Fibroblast of skin of abdomen (primary cell): ENCODE data around the gene FTO.

Source experiments
- DNase-seq: peaks from one replicate; pipeline ENCODE4 v3.0.0-alpha.2; 2013

Gene FTO

DNA sequence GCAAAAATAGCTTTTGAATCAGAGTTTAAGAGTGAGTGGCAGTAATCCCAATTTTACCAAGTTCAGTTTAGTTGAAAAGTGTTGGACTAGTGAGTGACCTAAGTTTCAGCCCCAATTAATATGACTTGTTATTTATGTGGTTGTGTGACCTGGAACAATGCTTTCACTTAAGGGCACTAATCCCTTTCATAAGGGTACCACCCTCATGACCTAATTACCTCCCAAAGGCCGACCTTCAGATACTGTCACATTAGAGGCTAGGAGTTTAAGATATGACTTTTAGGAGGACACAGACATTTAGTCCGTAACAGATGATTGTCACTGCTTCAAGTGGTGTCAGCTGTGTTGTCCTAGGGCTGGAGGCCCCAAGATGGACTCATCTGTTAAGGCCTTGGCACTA, 392.7 kb downstream of the FTO start:
- no peak for DNase-seq

GRCh38 chr16:54097774-54098173, 393.8 kb downstream of the FTO start:
- no peak for DNase-seq

DNA sequence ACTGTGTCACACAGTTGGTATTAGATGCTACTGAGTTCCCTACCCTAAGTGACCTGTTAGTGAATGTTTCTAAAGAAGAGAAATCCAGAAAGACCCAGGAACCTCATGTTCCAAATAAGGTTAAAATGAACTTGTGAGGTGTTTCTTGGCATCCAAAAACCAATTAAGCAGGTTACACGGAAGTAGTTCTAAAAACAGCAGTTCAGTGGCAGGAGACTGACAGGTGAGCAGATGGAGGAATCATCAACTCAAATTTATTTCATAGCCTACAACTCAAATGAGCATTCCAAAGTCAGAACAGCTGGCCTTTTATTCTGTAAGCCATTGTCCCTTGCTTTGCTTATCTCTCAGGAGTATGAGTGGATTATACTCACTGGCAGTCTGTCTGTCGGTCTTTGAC, 394.3 kb downstream of the FTO start:
- no peak for DNase-seq

- DNase-seq, result no peak
These were observed 395.7 kb downstream of the FTO start for GRCh38 chr16:54099627-54100026.

DNA sequence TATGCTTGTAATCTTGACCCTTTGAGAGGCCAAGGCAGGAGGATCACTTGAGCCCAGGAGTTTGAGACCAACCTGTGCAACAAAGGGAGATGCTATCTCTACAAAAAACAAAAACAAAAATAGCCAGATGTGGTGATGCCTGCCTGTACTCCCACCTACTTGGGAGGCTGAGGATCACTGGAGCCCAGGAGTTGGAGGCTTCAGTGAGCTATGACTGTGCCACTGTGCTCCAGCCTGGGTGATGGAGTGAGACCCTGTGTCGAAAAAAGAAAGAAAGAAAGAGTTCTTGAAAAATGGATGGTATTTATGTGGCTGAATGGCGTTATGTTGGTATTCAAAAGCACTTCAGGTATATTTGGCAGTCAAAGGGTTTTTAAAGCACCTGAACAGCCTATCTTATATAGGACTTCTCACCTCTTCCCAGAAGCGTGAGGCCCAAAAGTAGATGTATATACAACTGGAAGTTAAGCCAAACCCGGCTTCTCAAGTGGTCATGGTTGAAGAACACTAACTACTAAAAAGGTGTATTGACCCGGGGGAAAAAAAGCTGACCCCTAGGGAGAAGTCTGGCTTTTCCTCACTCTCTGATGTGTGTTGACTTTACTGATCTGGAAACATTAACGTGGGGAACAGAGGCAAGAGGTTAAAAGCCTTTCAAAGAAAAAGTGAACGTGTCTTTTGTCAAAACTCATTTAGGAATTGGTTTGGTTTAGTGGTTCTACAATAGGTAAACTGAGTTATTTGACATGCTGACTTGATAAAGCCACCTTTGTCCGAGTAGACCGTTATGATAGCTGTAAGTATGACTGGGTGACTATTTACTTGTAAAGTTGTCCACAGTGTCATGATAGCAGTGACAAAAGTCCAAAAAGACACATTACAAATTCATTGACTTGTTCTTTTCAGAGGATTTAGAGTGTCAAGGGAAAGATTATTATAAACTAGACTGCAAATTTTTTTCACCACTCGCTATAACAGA, 399.2 kb downstream of the FTO start:
- DNase-seq, result no peak

- no peak for DNase-seq
These were observed 402.1 kb downstream of the FTO start for GRCh38 chr16:54106057-54106456.

GRCh38 chr16:54107583-54108202, 403.7 kb downstream of the FTO start:
- DNase-seq, result no peak

GRCh38 chr16:54110016-54110981, 406.3 kb downstream of the FTO start:
- DNase-seq, result no peak

- DNase-seq, result no peak
These were observed 408.7 kb downstream of the FTO start for GRCh38 chr16:54112451-54113206.

DNA sequence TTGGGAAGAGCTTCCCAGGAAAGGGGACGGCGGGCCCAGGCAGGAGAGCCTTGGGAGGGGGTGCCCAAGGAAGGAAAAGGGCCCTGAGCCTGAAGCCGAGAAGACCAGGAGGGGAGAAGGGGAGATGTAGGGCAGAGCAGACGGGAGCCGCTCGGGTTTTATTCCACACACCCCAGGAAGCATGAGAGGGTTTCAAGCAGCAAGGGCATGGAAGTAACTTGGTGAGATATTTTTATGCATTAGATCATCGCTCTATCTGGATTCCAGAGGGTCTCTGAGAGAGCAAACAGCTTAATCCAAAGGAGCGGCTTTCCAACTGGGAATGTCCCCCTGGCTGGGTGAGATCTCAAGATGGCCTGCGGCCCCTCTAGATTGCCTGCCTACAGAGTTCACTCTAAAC, 411.6 kb downstream of the FTO start:
- no peak for DNase-seq

GRCh38 chr16:54116124-54116655, 412.2 kb downstream of the FTO start:
- no peak for DNase-seq

DNA sequence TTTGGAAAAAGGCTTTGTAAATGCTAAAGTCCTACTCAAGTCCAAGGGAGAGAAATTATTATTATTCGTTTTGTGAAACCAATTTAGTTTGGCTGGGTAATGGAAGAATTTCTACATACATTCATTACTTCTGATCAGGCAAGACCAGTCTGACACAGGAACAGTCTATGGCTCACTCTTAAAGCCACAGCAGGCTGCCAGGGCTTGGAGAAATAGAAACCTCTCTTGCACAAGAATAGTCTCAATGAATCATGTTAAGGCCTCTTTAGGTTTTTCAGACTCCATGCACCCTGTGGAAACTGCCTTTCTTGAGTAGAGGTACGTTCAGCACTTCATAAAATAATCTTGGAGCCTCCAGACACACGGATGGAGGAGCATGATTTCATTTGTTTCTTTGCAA, 414.9 kb downstream of the FTO start:
- DNase-seq, result peak; percentile 30

GRCh38 chr16:54120846-54121480, 417.0 kb downstream of the FTO start:
- no peak for DNase-seq

DNA sequence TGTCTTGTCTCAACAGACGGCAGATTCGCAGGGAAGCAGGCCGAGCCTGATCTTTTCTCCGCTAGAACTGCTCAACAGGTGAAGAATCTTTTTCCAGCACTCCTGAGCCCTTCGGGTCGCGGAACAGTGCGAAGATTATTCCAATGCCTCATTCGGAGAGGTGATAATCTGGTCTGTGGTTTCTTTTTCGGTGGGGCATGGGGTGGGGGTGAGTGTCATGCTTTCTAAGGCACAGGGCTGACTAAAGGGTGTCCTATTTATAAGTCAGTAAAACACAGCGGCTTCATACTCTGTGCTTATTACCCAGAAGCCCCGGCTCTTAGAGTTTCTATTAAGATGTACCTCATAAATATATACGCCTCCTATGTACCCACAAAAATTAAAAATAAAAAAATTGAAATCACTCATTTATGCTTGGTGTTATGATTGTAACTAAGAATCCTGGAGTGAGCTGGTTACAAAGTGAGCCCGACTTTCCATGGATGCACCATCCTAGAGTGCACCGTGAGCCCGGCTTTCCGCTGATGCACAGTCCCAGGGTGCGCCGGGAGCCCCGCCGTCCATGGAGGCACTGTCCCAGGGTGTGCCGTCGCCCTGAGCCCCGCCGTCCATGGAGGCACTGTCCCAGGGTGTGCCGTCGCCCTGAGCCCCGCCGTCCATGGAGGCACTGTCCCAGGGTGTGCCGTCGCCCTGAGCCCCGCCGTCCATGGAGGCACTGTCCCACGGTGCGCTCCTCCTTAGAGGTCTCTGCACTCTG, 417.8 kb downstream of the FTO start:
- DNase-seq, result no peak

DNA sequence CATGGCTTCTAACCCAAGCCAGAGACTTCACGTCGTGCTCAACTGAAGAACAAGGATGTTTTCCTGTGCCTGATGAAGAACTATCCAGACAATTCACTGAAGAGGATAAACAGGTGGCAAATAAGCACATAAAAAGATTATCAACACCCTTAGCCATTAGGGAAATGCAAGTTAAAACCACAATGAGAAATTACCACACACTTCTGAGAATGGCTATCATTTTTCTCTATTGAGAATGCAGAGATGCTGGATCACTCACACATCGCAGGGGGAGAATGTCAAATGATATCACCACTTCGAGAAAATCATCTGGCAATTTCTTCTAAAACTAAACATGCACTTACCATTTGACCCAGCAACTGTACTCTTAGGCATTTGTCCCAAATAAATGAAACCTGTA, 419.8 kb downstream of the FTO start:
- no peak for DNase-seq

- no peak for DNase-seq
These were observed 422.0 kb downstream of the FTO start for GRCh38 chr16:54125751-54126655.

DNA sequence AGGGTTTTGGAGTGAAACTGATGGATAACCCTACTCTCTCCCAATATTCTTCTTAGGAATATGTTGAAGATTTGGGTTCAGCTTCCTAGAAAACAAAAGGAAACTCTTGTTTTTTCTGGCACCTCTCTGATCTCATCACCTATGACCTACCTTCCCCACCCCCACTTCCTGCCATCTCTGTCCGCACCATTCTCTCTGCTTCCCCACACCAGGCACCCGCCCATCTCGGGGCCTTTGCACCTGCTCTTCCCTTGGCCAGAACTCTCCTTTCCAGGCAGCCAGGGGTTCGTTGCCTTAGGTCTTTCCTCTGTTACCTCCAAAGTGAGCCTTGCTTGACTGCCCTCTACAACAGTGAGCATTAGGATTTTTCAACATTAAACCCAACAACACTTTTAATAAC, 423.0 kb downstream of the FTO start:
- no peak for DNase-seq

DNA sequence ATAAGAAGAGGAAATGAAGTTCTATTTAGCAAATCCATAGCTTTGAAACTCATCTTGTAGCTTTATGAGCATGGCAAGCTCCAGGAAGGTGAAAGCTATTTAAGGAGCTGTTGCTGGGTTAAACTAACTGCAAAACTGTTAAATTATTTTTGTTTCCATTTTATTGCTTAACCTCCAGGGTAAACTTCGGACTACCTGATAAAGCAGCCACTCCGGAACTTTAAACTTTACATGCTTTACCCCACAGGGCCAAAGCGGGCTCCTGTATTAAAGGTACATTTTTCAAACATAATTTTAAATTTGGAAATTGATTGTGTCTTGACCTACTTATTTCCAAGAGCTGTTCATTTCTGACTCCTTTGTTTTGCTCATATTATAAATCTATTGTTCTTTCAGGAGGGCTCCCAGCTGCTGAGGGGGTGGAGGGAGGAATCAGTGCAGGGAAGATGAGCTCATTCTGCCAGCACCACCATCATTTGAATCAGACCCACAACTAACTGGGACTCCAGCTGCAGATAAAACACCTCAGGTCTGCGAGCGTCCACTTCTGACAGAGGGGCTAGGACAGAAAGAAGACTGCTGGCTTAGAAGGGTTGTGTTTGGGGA, 424.8 kb downstream of the FTO start:
- no peak for DNase-seq

DNA sequence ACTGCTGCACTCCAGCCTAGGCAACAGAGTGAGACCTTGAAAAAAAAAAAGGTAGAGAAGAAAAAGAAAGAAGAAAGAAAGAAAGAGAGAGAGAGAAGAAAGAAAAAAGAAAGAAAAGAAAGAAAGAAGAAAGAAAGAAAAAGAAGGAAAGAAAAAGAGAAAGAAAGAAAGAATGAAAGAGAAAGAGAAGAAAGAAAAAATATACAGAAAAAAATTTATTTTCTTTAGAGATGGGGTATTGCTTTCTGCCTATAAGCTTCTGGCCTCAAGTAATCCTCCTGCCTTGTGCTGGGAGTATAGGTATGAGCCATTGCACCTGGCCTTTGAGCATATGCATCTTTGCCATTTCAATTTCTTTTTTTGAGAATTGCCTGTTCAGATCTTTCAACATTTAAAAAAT, 425.9 kb downstream of the FTO start:
- DNase-seq, result no peak
